GM19239 (cell line): ENCODE results near the gene PRIMPOL.
"Not testable (repeated sequence)": the region's sequence is repeated elsewhere in the genome, so short reads cannot be mapped to it uniquely, and the experiment has no call there.

Source experiments
- DNase-seq: peaks from one replicate; pipeline ENCODE4 v3.0.0; 2011; ENCODE audit warnings: low spot score; ENCODE audit not compliant: insufficient read length
- FAIRE-seq: peaks from 2 replicates; lab custom pipeline; 2011; peaks lifted over from hg19 to GRCh38; lab: Jason Lieb, UNC

PRIMPOL gene

GRCh38 chr4:184649026-184649970, at the start of gene PRIMPOL, which contains the start of gene CASP3:
TSS of gene PRIMPOL (plus strand) at chr4:184649738. CDS start at chr4:184657141, 7,403 bp downstream.
TSS of gene CASP3 (minus strand) at chr4:184649447. CDS start at chr4:184638453, 10,994 bp downstream.
- peak; percentile 94 for FAIRE-seq
- DNase-seq: peak; percentile 71

GRCh38 chr4:184600982-184601381, 48.6 kb upstream of the PRIMPOL start:
- DNase-seq, FAIRE-seq: not testable (repeated sequence)

- DNase-seq, FAIRE-seq: not testable (repeated sequence)
These were observed 46.7 kb upstream of the PRIMPOL start for GRCh38 chr4:184602857-184603256.

- not testable (repeated sequence) for FAIRE-seq, DNase-seq
These were observed 42.1 kb upstream of the PRIMPOL start for GRCh38 chr4:184607429-184607828.

- DNase-seq (no peak), FAIRE-seq (no peak)
These were observed 37.5 kb upstream of the PRIMPOL start for GRCh38 chr4:184612074-184612473.

- FAIRE-seq: no peak
These were observed 36.1 kb upstream of the PRIMPOL start for GRCh38 chr4:184613405-184613804.

GRCh38 chr4:184614509-184614908, 35.0 kb upstream of the PRIMPOL start:
- FAIRE-seq (no peak), DNase-seq (no peak)

More at GRCh38 chr4:184613405-184613804, 36.1 kb upstream of the PRIMPOL start:
- no peak for DNase-seq

GRCh38 chr4:184616168-184616567, 33.4 kb upstream of the PRIMPOL start:
- not testable (repeated sequence) for FAIRE-seq, DNase-seq

GRCh38 chr4:184616633-184617551, 32.6 kb upstream of the PRIMPOL start:
- peak; percentile 27 for DNase-seq
- FAIRE-seq: peak; percentile 93

GRCh38 chr4:184617600-184618196, 31.8 kb upstream of the PRIMPOL start:
- FAIRE-seq: no peak
- no peak for DNase-seq

- FAIRE-seq: no peak
- no peak for DNase-seq
These were observed 29.2 kb upstream of the PRIMPOL start for GRCh38 chr4:184620212-184620867.

- FAIRE-seq: no peak
These were observed 28.0 kb upstream of the PRIMPOL start for GRCh38 chr4:184621518-184621917.

GRCh38 chr4:184624504-184624903, 25.0 kb upstream of the PRIMPOL start:
- not testable (repeated sequence) for DNase-seq, FAIRE-seq

More at GRCh38 chr4:184621518-184621917, 28.0 kb upstream of the PRIMPOL start:
- no peak for DNase-seq

GRCh38 chr4:184624972-184625554, 24.5 kb upstream of the PRIMPOL start:
- FAIRE-seq (no peak), DNase-seq (no peak)

- not testable (repeated sequence) for DNase-seq, FAIRE-seq
These were observed 23.5 kb upstream of the PRIMPOL start for GRCh38 chr4:184625783-184626596.

GRCh38 chr4:184628103-184628502, 21.4 kb upstream of the PRIMPOL start:
- no peak for DNase-seq
- FAIRE-seq: no peak

GRCh38 chr4:184632842-184633241, 16.7 kb upstream of the PRIMPOL start:
- DNase-seq (no peak), FAIRE-seq (no peak)

- FAIRE-seq (no peak), DNase-seq (no peak)
These were observed 14.2 kb upstream of the PRIMPOL start for GRCh38 chr4:184635381-184635780.
